CD4-positive, alpha-beta T cell (primary cell): ENCODE results near the gene PLXDC1. TPM values are rescaled to one million over a fixed set of nuclear protein-coding genes. Genes with fewer than 3 reads are reported as not detected.

ENCODE experiments used
- ATAC-seq: fragments of 200-7000 bp; cut with Tn5 transposase; one replicate; pipeline ENCODE4 v1.10.0; 2022; ENCODE audit warnings: mild to moderate bottlenecking; ENCODE audit not compliant: poor library complexity
- CTCF ChIA-PET: fragments of 350-600 bp; sonication (Branson Sonifier 250); formaldehyde crosslinking; loops from one replicate; lab custom pipeline; 2021; ENCODE audit warnings: antibody characterized with exemption, inconsistent platforms; lab: Charles Lee
- POLR2A ChIA-PET: fragments of 350-600 bp; sonication (Branson Sonifier 250); formaldehyde crosslinking; loops from one replicate; lab custom pipeline; 2021; ENCODE audit warnings: antibody characterized with exemption, inconsistent platforms; lab: Charles Lee
- DNase-seq, 14 experiments: peaks; one replicate each; pipeline ENCODE4 v3.0.0-alpha.2; 2013 to 2020; ENCODE audit warnings: mixed read lengths in 2 of 14
- H3K27ac ChIP-seq, 2 donors: one replicate each; pipeline versions ENCODE4 v1.5.1 to v1.7.0; 2013; ENCODE audit warnings: low read length in 2 of 2, low read depth in 1 of 2, mild to moderate bottlenecking in 1 of 2
- H3K27me3 ChIP-seq, 2 experiments: 1 replicate in 1 of 2; 2 replicates in 1 of 2; pipeline versions ENCODE4 v1.6.1 to v1.7.0; 2013; ENCODE audit warnings: low read length in 2 of 2, control low read depth in 1 of 2, mild to moderate bottlenecking in 1 of 2, moderate library complexity in 1 of 2; ENCODE audit not compliant: insufficient read depth in 2 of 2, control insufficient read depth in 1 of 2
- H3K36me3 ChIP-seq: one replicate; pipeline ENCODE4 v1.6.1; 2013; ENCODE audit warnings: low read length, control low read depth; ENCODE audit not compliant: insufficient read depth
- H3K4me1 ChIP-seq: one replicate; pipeline ENCODE4 v1.6.1; 2013; ENCODE audit warnings: low read length, control low read depth; ENCODE audit not compliant: insufficient read depth
- H3K4me3 ChIP-seq: one replicate; pipeline ENCODE4 v1.5.1; 2013; ENCODE audit warnings: mild to moderate bottlenecking, low read length, moderate library complexity
- H3K9me3 ChIP-seq, 2 experiments: 1 replicate in 1 of 2; 2 replicates in 1 of 2; pipeline versions ENCODE4 v1.6.1 to v1.7.0; 2013; ENCODE audit warnings: low read length in 2 of 2, mild to moderate bottlenecking in 2 of 2, control low read depth in 1 of 2, moderate library complexity in 1 of 2; ENCODE audit not compliant: control insufficient read depth in 1 of 2, insufficient read depth in 1 of 2
- H3K27ac Mint-ChIP-seq: one replicate; pipeline ENCODE4 v1.8.0; 2020; ENCODE audit warnings: mixed read lengths
- H3K27me3 Mint-ChIP-seq: one replicate; pipeline ENCODE4 v1.8.0; 2021; ENCODE audit warnings: mixed read lengths
- H3K36me3 Mint-ChIP-seq: one replicate; pipeline ENCODE4 v1.8.0; 2021; ENCODE audit warnings: low read depth, mixed read lengths
- H3K4me1 Mint-ChIP-seq: one replicate; pipeline ENCODE4 v1.8.0; 2021; ENCODE audit warnings: low read depth, mixed read lengths
- H3K4me3 Mint-ChIP-seq: one replicate; pipeline ENCODE4 v1.8.0; 2020; ENCODE audit warnings: mild to moderate bottlenecking, mixed read lengths
- H3K9me3 Mint-ChIP-seq: one replicate; pipeline ENCODE4 v1.8.0; 2020; ENCODE audit warnings: mixed read lengths
- CTCF ChIP-seq: fragments of 200-600 bp; IDR thresholded peaks from one replicate; pipeline ENCODE4 v1.8.0; 2022; ENCODE audit warnings: antibody characterized with exemption, mild to moderate bottlenecking
- intact Hi-C, 2 experiments: fragments of 100-400 bp; cut with DNase I in 1 of 2; cut with micrococcal nuclease in 1 of 2; formaldehyde crosslinking; loops; one replicate each; pipeline versions ENCODE4 v1.15.1 to v1.9.0; 2023 to 2025; cut with DNase I, micrococcal nuclease
- total RNA-seq, 174 experiments: library from RNA in 2 of 174; stranded (reverse) in 2 of 174; gene quantifications; one replicate each; pipeline ENCODE4 v1.2.3 and lab custom pipeline; 2021 to 2026

Gene PLXDC1
- total RNA-seq, 2 experiments from 2014 or later, result 66.7 to 67.6 TPM

- Mint-ChIP-seq H3K4me1 (peaks cover 27% of the 10 kb centered on the region), H3K9me3 (no peaks in the 10 kb centered on the region), H3K36me3 (no peaks in the 10 kb centered on the region), H3K4me3 (peak overlapping the region; percentile 52), H3K27ac (no peak overlapping the region), H3K27me3 (peaks cover 34% of the 10 kb centered on the region)
- DNase-seq (no peak), ATAC-seq (no peak)
- ChIA-PET CTCF (interaction anchor here (0.9 to 3.8 kb wide), 5 partner anchors 8 to 184 kb away, joined by 3 to 38 read pairs (median 8); no protein-coding TSS in a partner anchor), POLR2A (interaction anchor here (0.6 to 5.5 kb wide), 3 partner anchors 33 to 414 kb away, joined by 3 to 35 read pairs (median 4); partner anchors contain the start of genes PSMB3 and RPL19)
- Histone ChIP-seq H3K36me3 (no peaks in the 10 kb centered on the region), H3K27me3 (peaks cover 17 to 22% of the 10 kb centered on the region in 2 experiments), H3K27ac (no peak overlapping the region), H3K4me1 (peaks cover 32% of the 10 kb centered on the region), H3K9me3 (peaks cover 0 to 13% of the 10 kb centered on the region in 2 experiments), H3K4me3 (no peak overlapping the region)
- no peak for TF ChIP-seq CTCF
- intact Hi-C loops, result no loop called here
Observed at GRCh38 chr17:39166437-39167335, 15.2 kb upstream of the PLXDC1 start.

- H3K27ac Mint-ChIP-seq, result no peak within 1 kb of the TSS
- H3K27ac ChIP-seq, result no peak within 1 kb of the TSS
- peaks cover 0 to 13% of the 10 kb centered on the region in 2 experiments for H3K9me3 ChIP-seq
- intact Hi-C loops, result loop anchor here in 1 of 2 experiments (2.0 kb wide), 1 partner anchor 79 kb away; no protein-coding TSS in a partner anchor
- H3K36me3 ChIP-seq, result no peaks in the 10 kb centered on the region
- no peak for ATAC-seq
- H3K27me3 ChIP-seq, result peaks cover 17 to 22% of the 10 kb centered on the region in 2 experiments
- ChIA-PET CTCF (interaction anchor here (0.5 to 3.8 kb wide), 8 partner anchors 9 to 182 kb away, joined by 4 to 47 read pairs (median 10); no protein-coding TSS in a partner anchor), POLR2A (interaction anchor here (1.4 to 5.5 kb wide), 2 partner anchors 14 to 34 kb away, joined by 3 to 35 read pairs; partner anchors contain the start of genes PLXDC1 and RPL19)
- H3K4me1 ChIP-seq, result peaks cover 32% of the 10 kb centered on the region
- no peak for DNase-seq
- peak within 1 kb of the TSS; percentile 60 for H3K4me3 ChIP-seq
- H3K4me1 Mint-ChIP-seq, result peaks cover 27% of the 10 kb centered on the region
- H3K27me3 Mint-ChIP-seq, result peaks cover 34% of the 10 kb centered on the region
- H3K4me3 Mint-ChIP-seq, result peak within 1 kb of the TSS; percentile 90
- no peaks in the 10 kb centered on the region for H3K9me3 Mint-ChIP-seq
- H3K36me3 Mint-ChIP-seq, result no peaks in the 10 kb centered on the region
- no peak for TF ChIP-seq CTCF
Observed at GRCh38 chr17:39165841-39166349, 14.5 kb upstream of the PLXDC1 start, which contains the start of gene ARL5C. ARL5C (minus strand) TSS chr17:39166161; CDS start chr17:39165760, 401 bp downstream.

GRCh38 chr17:39165178-39165840, 13.9 kb upstream of the PLXDC1 start:
- intact Hi-C loops, result loop anchor here in 1 of 2 experiments (2.0 kb wide), 1 partner anchor 79 kb away; no protein-coding TSS in a partner anchor
- Histone ChIP-seq H3K9me3 (peaks cover 0 to 13% of the 10 kb centered on the region in 2 experiments), H3K4me1 (peaks cover 32% of the 10 kb centered on the region), H3K36me3 (no peaks in the 10 kb centered on the region), H3K4me3 (peak overlapping the region; percentile 60), H3K27me3 (peaks cover 17 to 22% of the 10 kb centered on the region in 2 experiments), H3K27ac (no peak overlapping the region)
- TF ChIP-seq CTCF, result no peak
- H3K27me3 Mint-ChIP-seq, result peaks cover 34% of the 10 kb centered on the region
- H3K9me3 Mint-ChIP-seq, result no peaks in the 10 kb centered on the region
- peak overlapping the region; percentile 90 for H3K4me3 Mint-ChIP-seq
- ChIA-PET CTCF (interaction anchor here (0.5 to 3.8 kb wide), 31 partner anchors 10 to 295 kb away, joined by 3 to 47 read pairs (median 4); partner anchors contain the start of genes LASP1 and RPL19), POLR2A (interaction anchor here (0.5 to 5.5 kb wide), 15 partner anchors 8 to 312 kb away, joined by 3 to 35 read pairs (median 4); partner anchors contain the start of genes FBXO47, LASP1, PLXDC1 and RPL19)
- DNase-seq (no peak), ATAC-seq (peak; percentile 17)
- no peak overlapping the region for H3K27ac Mint-ChIP-seq
- no peaks in the 10 kb centered on the region for H3K36me3 Mint-ChIP-seq
- peaks cover 27% of the 10 kb centered on the region for H3K4me1 Mint-ChIP-seq
